ENCODE results near the gene NCKAP5.

DNA sequence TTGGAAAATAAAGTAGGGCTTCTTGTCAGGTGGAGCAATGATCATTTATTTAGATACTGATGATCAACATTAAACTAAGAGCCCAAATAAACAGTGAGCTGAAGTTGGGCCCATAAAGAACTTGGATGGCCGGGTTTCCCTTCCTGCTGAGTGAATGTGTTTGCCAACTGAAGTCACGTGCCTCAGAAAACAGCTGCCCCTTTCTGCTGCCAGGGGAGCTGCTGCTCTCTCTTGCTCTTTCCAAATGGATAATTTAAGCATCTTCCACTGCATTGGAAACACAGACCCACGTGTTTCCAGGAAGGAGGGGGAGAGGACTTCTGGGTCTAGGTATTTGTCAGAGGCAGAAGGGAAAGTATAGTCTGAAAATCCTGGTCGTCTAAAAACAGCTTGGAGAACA, 22.9 kb upstream of the NCKAP5 start:
- TF ChIP-seq RFX5 (IDR thresholded peaks at IDR 0.05; ENCODE audit: borderline replicate concordance, low read depth, low read length) = no peak
- TF ChIP-seq, protein P1, sequence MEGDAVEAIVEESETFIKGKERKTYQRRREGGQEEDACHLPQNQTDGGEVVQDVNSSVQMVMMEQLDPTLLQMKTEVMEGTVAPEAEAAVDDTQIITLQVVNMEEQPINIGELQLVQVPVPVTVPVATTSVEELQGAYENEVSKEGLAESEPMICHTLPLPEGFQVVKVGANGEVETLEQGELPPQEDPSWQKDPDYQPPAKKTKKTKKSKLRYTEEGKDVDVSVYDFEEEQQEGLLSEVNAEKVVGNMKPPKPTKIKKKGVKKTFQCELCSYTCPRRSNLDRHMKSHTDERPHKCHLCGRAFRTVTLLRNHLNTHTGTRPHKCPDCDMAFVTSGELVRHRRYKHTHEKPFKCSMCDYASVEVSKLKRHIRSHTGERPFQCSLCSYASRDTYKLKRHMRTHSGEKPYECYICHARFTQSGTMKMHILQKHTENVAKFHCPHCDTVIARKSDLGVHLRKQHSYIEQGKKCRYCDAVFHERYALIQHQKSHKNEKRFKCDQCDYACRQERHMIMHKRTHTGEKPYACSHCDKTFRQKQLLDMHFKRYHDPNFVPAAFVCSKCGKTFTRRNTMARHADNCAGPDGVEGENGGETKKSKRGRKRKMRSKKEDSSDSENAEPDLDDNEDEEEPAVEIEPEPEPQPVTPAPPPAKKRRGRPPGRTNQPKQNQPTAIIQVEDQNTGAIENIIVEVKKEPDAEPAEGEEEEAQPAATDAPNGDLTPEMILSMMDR (IDR thresholded peaks at IDR 0.05; ENCODE audit: control extremely low read depth in 1 of 3, insufficient read depth in 1 of 3, low read depth in 1 of 3, low read length in 3 of 3) = no peak
- no peak for TF ChIP-seq RAD21 (IDR thresholded peaks at IDR 0.05 in 1 of 2, conservative IDR thresholded peaks at IDR 0.05 in 1 of 2; ENCODE audit: low read depth in 2 of 2, low read length in 2 of 2)
- no peak for TF ChIP-seq POLR2AphosphoS5 (IDR thresholded peaks at IDR 0.05; ENCODE audit: low read depth, low read length)
- TF ChIP-seq CREB1 (IDR thresholded peaks at IDR 0.05) = no peak
- TF ChIP-seq SRF (IDR thresholded peaks at IDR 0.05; ENCODE audit: low read depth, low read length) = no peak
- TF ChIP-seq BCL11A (IDR thresholded peaks at IDR 0.05; ENCODE audit: low read depth in 2 of 2, low read length in 2 of 2) = no peak
- no peak for TF ChIP-seq EP300 (IDR thresholded peaks at IDR 0.05; ENCODE audit: borderline replicate concordance in 1 of 2, low read depth in 2 of 2, low read length in 2 of 2)
